ENCODE measurements around the gene ARL4D. TPM values are rescaled to one million over a fixed set of nuclear protein-coding genes. Genes with fewer than 3 reads are reported as not detected.
"Not testable (repeated sequence)": the region's sequence is repeated elsewhere in the genome, so short reads cannot be mapped to it uniquely, and the experiment has no call there.

The ARL4D gene
- total RNA-seq, 1 donor from 2014 or later: 3.3 TPM

GRCh38 chr17:43360376-43360738, 38.4 kb upstream of the ARL4D start:
- Histone ChIP-seq H3K27ac (peak overlapping the region; percentile 77 to 90), H3K36me3 (no peaks in the 10 kb centered on the region), H3K4me3 (peak overlapping the region; percentile 61 to 63), H3K9me3 (no peaks in the 10 kb centered on the region), H3K4me1 (peaks cover 0 to 18% of the 10 kb centered on the region in 2 donors), H3K27me3 (no peaks in the 10 kb centered on the region)
- intact Hi-C loops (cut with DNase I): loop anchor here (1.0 to 10.0 kb wide), 3 partner anchors 8 to 544 kb away; partner anchors contain the start of gene MPP2
- peak in 1 of 2 donors; percentile 90 for DNase-seq (ENCODE audit: low spot score in 2 of 2)
- TF ChIP-seq CTCF (IDR thresholded peaks at IDR 0.05): no peak

- Histone ChIP-seq H3K9me3 (no peaks in the 10 kb centered on the region), H3K27ac (peak overlapping the region; percentile 77 to 90), H3K27me3 (no peaks in the 10 kb centered on the region), H3K4me1 (peaks cover 0 to 18% of the 10 kb centered on the region in 2 donors), H3K4me3 (peak overlapping the region; percentile 61 to 63), H3K36me3 (no peaks in the 10 kb centered on the region)
- peak; percentile 68 to 97 for DNase-seq (ENCODE audit: low spot score in 2 of 2)
- intact Hi-C loops (cut with DNase I): loop anchor here (1.0 to 10.0 kb wide), 3 partner anchors 7 to 544 kb away; partner anchors contain the start of gene MPP2
- no peak for TF ChIP-seq CTCF (IDR thresholded peaks at IDR 0.05)
Observed at GRCh38 chr17:43360739-43361505, 37.9 kb upstream of the ARL4D start.

GRCh38 chr17:43363181-43363925, 35.4 kb upstream of the ARL4D start:
- Histone ChIP-seq H3K36me3 (no peaks in the 10 kb centered on the region), H3K9me3 (no peaks in the 10 kb centered on the region), H3K27ac (no peak overlapping the region), H3K4me3 (no peak overlapping the region), H3K4me1 (peaks cover 2 to 19% of the 10 kb centered on the region in 2 donors), H3K27me3 (no peaks in the 10 kb centered on the region)
- no peak for TF ChIP-seq CTCF (IDR thresholded peaks at IDR 0.05)
- peak in 1 of 2 donors; percentile 62 for DNase-seq (ENCODE audit: low spot score in 2 of 2)
- intact Hi-C loops (cut with DNase I): loop anchor here (10.0 kb wide), 1 partner anchor 541 kb away; the partner anchor contains the start of gene MPP2

- H3K4me1 ChIP-seq: peaks cover 2 to 21% of the 10 kb centered on the region in 2 donors
- no peaks in the 10 kb centered on the region for H3K27me3 ChIP-seq
- H3K9me3 ChIP-seq: no peaks in the 10 kb centered on the region
- intact Hi-C loops (cut with DNase I): loop anchor here (10.0 kb wide), 1 partner anchor 541 kb away; the partner anchor contains the start of gene MPP2
- TF ChIP-seq CTCF (IDR thresholded peaks at IDR 0.05): no peak
- no peaks in the 10 kb centered on the region for H3K36me3 ChIP-seq
- DNase-seq (ENCODE audit: low spot score in 2 of 2): peak in 1 of 2 donors; percentile 60
- H3K27ac ChIP-seq: no peak overlapping the region
- H3K4me3 ChIP-seq: no peak overlapping the region
Observed at GRCh38 chr17:43363926-43364285, 34.9 kb upstream of the ARL4D start.

GRCh38 chr17:43365356-43365755, 33.4 kb upstream of the ARL4D start:
- H3K4me1 ChIP-seq: peaks cover 2 to 23% of the 10 kb centered on the region in 2 donors
- DNase-seq (ENCODE audit: low spot score in 2 of 2): no peak
- no peak overlapping the region for H3K27ac ChIP-seq
- H3K27me3 ChIP-seq: no peaks in the 10 kb centered on the region
- H3K36me3 ChIP-seq: no peaks in the 10 kb centered on the region
- H3K4me3 ChIP-seq: no peak overlapping the region
- no peaks in the 10 kb centered on the region for H3K9me3 ChIP-seq
- intact Hi-C loops (cut with DNase I): loop anchor here (10.0 kb wide), 1 partner anchor 539 kb away; the partner anchor contains the start of gene MPP2
- no peak for TF ChIP-seq CTCF (IDR thresholded peaks at IDR 0.05)

GRCh38 chr17:43365921-43366320, 32.9 kb upstream of the ARL4D start:
- H3K36me3 ChIP-seq, H3K27me3 ChIP-seq, H3K9me3 ChIP-seq, H3K27ac ChIP-seq, H3K4me3 ChIP-seq: not testable (repeated sequence)
- peak in 1 of 2 donors; percentile 53 for DNase-seq (ENCODE audit: low spot score in 2 of 2)
- peaks cover 2 to 23% of the 10 kb centered on the region in 2 donors for H3K4me1 ChIP-seq
- intact Hi-C loops (cut with DNase I): loop anchor here (10.0 kb wide), 1 partner anchor 539 kb away; the partner anchor contains the start of gene MPP2
